Fibroblast of skin of right biceps (primary cell): ENCODE measurements around the gene RAB3IL1.
A peak's percentile ranks its signal among the peaks of the same experiment; 100 is the strongest.

ENCODE experiments used
- DNase-seq: peaks from one replicate; pipeline ENCODE4 v3.0.0-alpha.2; 2013

The RAB3IL1 gene

GRCh38 chr11:61901397-61901796 lies 16.0 kb downstream of the RAB3IL1 start:
- DNase-seq: no peak

GRCh38 chr11:61900251-61900650 lies 17.1 kb downstream of the RAB3IL1 start:
- no peak for DNase-seq

GRCh38 chr11:61899146-61899841 lies 18.1 kb downstream of the RAB3IL1 start:
- peak; percentile 66 for DNase-seq

- DNase-seq: no peak
Measured at GRCh38 chr11:61898247-61898582, 19.2 kb downstream of the RAB3IL1 start.

GRCh38 chr11:61897387-61898246 lies 19.7 kb downstream of the RAB3IL1 start:
- peak; percentile 65 for DNase-seq

GRCh38 chr11:61896665-61897386 lies 20.5 kb downstream of the RAB3IL1 start:
- no peak for DNase-seq

GRCh38 chr11:61895718-61896059 lies 21.7 kb downstream of the RAB3IL1 start:
- no peak for DNase-seq

GRCh38 chr11:61895046-61895717 lies 22.2 kb downstream of the RAB3IL1 start:
- DNase-seq: no peak

GRCh38 chr11:61893981-61894380 lies 23.4 kb downstream of the RAB3IL1 start:
- peak; percentile 90 for DNase-seq

GRCh38 chr11:61892085-61892370 lies 25.3 kb downstream of the RAB3IL1 start:
- no peak for DNase-seq

GRCh38 chr11:61891331-61892084 lies 25.9 kb downstream of the RAB3IL1 start, which contains the start of gene FADS3:
FADS3 (minus strand) TSS chr11:61891545; CDS start chr11:61891381, 164 bp downstream.
- peak; percentile 70 for DNase-seq

GRCh38 chr11:61890529-61891330 lies 26.6 kb downstream of the RAB3IL1 start:
- DNase-seq: peak; percentile 80

- DNase-seq: no peak
Measured at GRCh38 chr11:61889831-61890230, 27.5 kb downstream of the RAB3IL1 start.

GRCh38 chr11:61888590-61888989 lies 28.8 kb downstream of the RAB3IL1 start:
- no peak for DNase-seq

GRCh38 chr11:61887839-61888494 lies 29.4 kb downstream of the RAB3IL1 start:
- DNase-seq: peak; percentile 71

GRCh38 chr11:61886643-61887042 lies 30.7 kb downstream of the RAB3IL1 start:
- no peak for DNase-seq

GRCh38 chr11:61885784-61886580 lies 31.4 kb downstream of the RAB3IL1 start:
- DNase-seq: no peak

- DNase-seq: no peak
Measured at GRCh38 chr11:61885166-61885778, 32.1 kb downstream of the RAB3IL1 start.

GRCh38 chr11:61883947-61884346 lies 33.4 kb downstream of the RAB3IL1 start:
- DNase-seq: no peak

GRCh38 chr11:61883327-61883726 lies 34.0 kb downstream of the RAB3IL1 start:
- DNase-seq: no peak
